NOMO-1 treated with DMSO at 0.1 percent for 48 hours (cell line): ENCODE data around the gene ARHGEF17.

Experiments
- DNase-seq: peaks from one replicate; lab custom pipeline; 2025; ENCODE audit not compliant: unreplicated experiment; lab: John Stamatoyannopoulos, UW

ARHGEF17 gene

GRCh38 chr11:73379189-73379880 lies 71.3 kb downstream of the ARHGEF17 start:
- no peak for DNase-seq

GRCh38 chr11:73380331-73380730 lies 72.3 kb downstream of the ARHGEF17 start:
- no peak for DNase-seq

- DNase-seq: no peak
Measured at GRCh38 chr11:73380897-73381410, 72.9 kb downstream of the ARHGEF17 start.

- peak; percentile 21 for DNase-seq
Measured at GRCh38 chr11:73381589-73381988, 73.5 kb downstream of the ARHGEF17 start.

- DNase-seq: no peak
Measured at GRCh38 chr11:73382183-73382582, 74.1 kb downstream of the ARHGEF17 start.

- no peak for DNase-seq
Measured at GRCh38 chr11:73382747-73383146, 74.7 kb downstream of the ARHGEF17 start.

- DNase-seq: no peak
Measured at GRCh38 chr11:73383249-73384124, 75.4 kb downstream of the ARHGEF17 start.

GRCh38 chr11:73384125-73384441 lies 76.0 kb downstream of the ARHGEF17 start:
- no peak for DNase-seq

- no peak for DNase-seq
Measured at GRCh38 chr11:73384531-73384871, 76.4 kb downstream of the ARHGEF17 start.

- peak; percentile 93 for DNase-seq
Measured at GRCh38 chr11:73384872-73385689, 77.0 kb downstream of the ARHGEF17 start.

- peak; percentile 89 for DNase-seq
Measured at GRCh38 chr11:73386016-73386415, 77.9 kb downstream of the ARHGEF17 start.

GRCh38 chr11:73386546-73386945 lies 78.5 kb downstream of the ARHGEF17 start:
- no peak for DNase-seq

GRCh38 chr11:73387594-73388264 lies 79.7 kb downstream of the ARHGEF17 start:
- no peak for DNase-seq

- DNase-seq: peak; percentile 55
Measured at GRCh38 chr11:73388265-73389133, 80.4 kb downstream of the ARHGEF17 start.

GRCh38 chr11:73389134-73389525 lies 81.1 kb downstream of the ARHGEF17 start:
- no peak for DNase-seq

GRCh38 chr11:73389916-73390315 lies 81.8 kb downstream of the ARHGEF17 start:
- no peak for DNase-seq

- DNase-seq: no peak
Measured at GRCh38 chr11:73390601-73391565, 82.8 kb downstream of the ARHGEF17 start.

- DNase-seq: no peak
Measured at GRCh38 chr11:73391665-73392064, 83.6 kb downstream of the ARHGEF17 start.
